ENCODE results near the gene KRT35. TPM values are rescaled to one million over a fixed set of nuclear protein-coding genes. Genes with fewer than 3 reads are reported as not detected.

KRT35 gene
- total and polyA plus RNA-seq, 2 experiments from 2014 or later, result not detected

DNA sequence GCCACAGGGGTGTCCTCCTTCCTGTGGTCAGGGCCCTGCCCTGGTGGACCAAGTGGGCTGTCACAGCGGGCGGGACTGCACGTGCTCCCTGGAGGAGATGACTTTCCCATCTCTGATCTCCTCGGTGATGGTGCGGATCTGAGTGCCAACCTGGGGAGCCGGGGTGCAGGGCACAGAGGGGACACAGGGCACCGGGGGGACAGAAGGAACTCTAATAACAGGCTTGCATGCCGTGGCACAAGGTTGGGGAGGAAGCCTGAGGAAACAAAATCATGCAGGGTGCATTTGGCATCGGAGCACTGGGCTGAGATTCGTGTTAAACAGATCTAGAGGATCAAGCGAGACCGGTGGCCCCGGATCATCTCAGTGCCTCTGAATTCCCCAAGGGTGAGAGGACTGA is 5.4 kb upstream of the KRT35 start:
- Mint-ChIP-seq H3K36me3 (ENCODE audit: low read depth) (no peaks in the 10 kb centered on the region), H3K27ac (no peak overlapping the region), H3K9me3 (no peaks in the 10 kb centered on the region), H3K4me3 (no peak overlapping the region), H3K4me1 (no peaks in the 10 kb centered on the region), H3K27me3 (ENCODE audit: insufficient read depth, low read depth, poor library complexity) (peaks cover 28% of the 10 kb centered on the region)
- H3K27ac ChIP-seq (ENCODE audit: low read depth), result no peak overlapping the region
- no peaks in the 10 kb centered on the region for H3K9me2 ChIP-seq (ENCODE audit: insufficient read depth)
- H3K27me3 ChIP-seq (ENCODE audit: insufficient read depth), result no peaks in the 10 kb centered on the region
- no peaks in the 10 kb centered on the region for H3F3A ChIP-seq (replicated peaks; ENCODE audit: low read depth)
- no peaks in the 10 kb centered on the region for H3K4me1 ChIP-seq (ENCODE audit: insufficient read depth)
- no peaks in the 10 kb centered on the region for H4K20me1 ChIP-seq (replicated peaks; ENCODE audit: insufficient read depth)
- DNase-seq (ENCODE audit: low spot score) (no peak), ATAC-seq (no peak)
- H2AFZ ChIP-seq, result no peak overlapping the region
- no peaks in the 10 kb centered on the region for H3K36me3 ChIP-seq (ENCODE audit: insufficient read depth)
- no peak for TF ChIP-seq STAT1 (IDR thresholded peaks at IDR 0.05; ENCODE audit: unreplicated experiment)
- TF ChIP-seq ZNF114 (CRISPR knock-in tag; IDR thresholded peaks at IDR 0.05), result no peak
- TF ChIP-seq, protein P1, sequence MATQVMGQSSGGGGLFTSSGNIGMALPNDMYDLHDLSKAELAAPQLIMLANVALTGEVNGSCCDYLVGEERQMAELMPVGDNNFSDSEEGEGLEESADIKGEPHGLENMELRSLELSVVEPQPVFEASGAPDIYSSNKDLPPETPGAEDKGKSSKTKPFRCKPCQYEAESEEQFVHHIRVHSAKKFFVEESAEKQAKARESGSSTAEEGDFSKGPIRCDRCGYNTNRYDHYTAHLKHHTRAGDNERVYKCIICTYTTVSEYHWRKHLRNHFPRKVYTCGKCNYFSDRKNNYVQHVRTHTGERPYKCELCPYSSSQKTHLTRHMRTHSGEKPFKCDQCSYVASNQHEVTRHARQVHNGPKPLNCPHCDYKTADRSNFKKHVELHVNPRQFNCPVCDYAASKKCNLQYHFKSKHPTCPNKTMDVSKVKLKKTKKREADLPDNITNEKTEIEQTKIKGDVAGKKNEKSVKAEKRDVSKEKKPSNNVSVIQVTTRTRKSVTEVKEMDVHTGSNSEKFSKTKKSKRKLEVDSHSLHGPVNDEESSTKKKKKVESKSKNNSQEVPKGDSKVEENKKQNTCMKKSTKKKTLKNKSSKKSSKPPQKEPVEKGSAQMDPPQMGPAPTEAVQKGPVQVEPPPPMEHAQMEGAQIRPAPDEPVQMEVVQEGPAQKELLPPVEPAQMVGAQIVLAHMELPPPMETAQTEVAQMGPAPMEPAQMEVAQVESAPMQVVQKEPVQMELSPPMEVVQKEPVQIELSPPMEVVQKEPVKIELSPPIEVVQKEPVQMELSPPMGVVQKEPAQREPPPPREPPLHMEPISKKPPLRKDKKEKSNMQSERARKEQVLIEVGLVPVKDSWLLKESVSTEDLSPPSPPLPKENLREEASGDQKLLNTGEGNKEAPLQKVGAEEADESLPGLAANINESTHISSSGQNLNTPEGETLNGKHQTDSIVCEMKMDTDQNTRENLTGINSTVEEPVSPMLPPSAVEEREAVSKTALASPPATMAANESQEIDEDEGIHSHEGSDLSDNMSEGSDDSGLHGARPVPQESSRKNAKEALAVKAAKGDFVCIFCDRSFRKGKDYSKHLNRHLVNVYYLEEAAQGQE (IDR thresholded peaks at IDR 0.05; ENCODE audit: unreplicated experiment), result no peak
- TF ChIP-seq, protein P2, sequence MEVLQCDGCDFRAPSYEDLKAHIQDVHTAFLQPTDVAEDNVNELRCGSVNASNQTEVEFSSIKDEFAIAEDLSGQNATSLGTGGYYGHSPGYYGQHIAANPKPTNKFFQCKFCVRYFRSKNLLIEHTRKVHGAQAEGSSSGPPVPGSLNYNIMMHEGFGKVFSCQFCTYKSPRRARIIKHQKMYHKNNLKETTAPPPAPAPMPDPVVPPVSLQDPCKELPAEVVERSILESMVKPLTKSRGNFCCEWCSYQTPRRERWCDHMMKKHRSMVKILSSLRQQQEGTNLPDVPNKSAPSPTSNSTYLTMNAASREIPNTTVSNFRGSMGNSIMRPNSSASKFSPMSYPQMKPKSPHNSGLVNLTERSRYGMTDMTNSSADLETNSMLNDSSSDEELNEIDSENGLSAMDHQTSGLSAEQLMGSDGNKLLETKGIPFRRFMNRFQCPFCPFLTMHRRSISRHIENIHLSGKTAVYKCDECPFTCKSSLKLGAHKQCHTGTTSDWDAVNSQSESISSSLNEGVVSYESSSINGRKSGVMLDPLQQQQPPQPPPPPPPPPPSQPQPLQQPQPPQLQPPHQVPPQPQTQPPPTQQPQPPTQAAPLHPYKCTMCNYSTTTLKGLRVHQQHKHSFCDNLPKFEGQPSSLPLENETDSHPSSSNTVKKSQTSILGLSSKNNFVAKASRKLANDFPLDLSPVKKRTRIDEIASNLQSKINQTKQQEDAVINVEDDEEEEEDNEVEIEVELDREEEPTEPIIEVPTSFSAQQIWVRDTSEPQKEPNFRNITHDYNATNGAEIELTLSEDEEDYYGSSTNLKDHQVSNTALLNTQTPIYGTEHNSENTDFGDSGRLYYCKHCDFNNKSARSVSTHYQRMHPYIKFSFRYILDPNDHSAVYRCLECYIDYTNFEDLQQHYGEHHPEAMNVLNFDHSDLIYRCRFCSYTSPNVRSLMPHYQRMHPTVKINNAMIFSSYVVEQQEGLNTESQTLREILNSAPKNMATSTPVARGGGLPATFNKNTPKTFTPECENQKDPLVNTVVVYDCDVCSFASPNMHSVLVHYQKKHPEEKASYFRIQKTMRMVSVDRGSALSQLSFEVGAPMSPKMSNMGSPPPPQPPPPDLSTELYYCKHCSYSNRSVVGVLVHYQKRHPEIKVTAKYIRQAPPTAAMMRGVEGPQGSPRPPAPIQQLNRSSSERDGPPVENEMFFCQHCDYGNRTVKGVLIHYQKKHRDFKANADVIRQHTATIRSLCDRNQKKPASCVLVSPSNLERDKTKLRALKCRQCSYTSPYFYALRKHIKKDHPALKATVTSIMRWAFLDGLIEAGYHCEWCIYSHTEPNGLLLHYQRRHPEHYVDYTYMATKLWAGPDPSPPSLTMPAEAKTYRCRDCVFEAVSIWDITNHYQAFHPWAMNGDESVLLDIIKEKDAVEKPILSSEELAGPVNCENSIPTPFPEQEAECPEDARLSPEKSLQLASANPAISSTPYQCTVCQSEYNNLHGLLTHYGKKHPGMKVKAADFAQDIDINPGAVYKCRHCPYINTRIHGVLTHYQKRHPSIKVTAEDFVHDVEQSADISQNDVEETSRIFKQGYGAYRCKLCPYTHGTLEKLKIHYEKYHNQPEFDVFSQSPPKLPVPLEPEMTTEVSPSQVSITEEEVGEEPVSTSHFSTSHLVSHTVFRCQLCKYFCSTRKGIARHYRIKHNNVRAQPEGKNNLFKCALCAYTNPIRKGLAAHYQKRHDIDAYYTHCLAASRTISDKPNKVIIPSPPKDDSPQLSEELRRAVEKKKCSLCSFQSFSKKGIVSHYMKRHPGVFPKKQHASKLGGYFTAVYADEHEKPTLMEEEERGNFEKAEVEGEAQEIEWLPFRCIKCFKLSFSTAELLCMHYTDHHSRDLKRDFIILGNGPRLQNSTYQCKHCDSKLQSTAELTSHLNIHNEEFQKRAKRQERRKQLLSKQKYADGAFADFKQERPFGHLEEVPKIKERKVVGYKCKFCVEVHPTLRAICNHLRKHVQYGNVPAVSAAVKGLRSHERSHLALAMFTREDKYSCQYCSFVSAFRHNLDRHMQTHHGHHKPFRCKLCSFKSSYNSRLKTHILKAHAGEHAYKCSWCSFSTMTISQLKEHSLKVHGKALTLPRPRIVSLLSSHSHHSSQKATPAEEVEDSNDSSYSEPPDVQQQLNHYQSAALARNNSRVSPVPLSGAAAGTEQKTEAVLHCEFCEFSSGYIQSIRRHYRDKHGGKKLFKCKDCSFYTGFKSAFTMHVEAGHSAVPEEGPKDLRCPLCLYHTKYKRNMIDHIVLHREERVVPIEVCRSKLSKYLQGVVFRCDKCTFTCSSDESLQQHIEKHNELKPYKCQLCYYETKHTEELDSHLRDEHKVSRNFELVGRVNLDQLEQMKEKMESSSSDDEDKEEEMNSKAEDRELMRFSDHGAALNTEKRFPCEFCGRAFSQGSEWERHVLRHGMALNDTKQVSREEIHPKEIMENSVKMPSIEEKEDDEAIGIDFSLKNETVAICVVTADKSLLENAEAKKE (CRISPR knock-in tag; IDR thresholded peaks at IDR 0.05), result no peak
- TF ChIP-seq EZH2 (IDR thresholded peaks at IDR 0.05; ENCODE audit: low read depth, unreplicated experiment), result no peak
- TF ChIP-seq POLR2AphosphoS5 (IDR thresholded peaks at IDR 0.05; ENCODE audit: low read depth), result no peak
- no peak for TF ChIP-seq EZH2phosphoT487 (IDR thresholded peaks at IDR 0.05; ENCODE audit: unreplicated experiment)
- no peak for TF ChIP-seq JUNB (IDR thresholded peaks at IDR 0.05; ENCODE audit: unreplicated experiment)
- TF ChIP-seq NANOG (IDR thresholded peaks at IDR 0.05; ENCODE audit: borderline replicate concordance), result no peak
- TF ChIP-seq, protein P3, sequence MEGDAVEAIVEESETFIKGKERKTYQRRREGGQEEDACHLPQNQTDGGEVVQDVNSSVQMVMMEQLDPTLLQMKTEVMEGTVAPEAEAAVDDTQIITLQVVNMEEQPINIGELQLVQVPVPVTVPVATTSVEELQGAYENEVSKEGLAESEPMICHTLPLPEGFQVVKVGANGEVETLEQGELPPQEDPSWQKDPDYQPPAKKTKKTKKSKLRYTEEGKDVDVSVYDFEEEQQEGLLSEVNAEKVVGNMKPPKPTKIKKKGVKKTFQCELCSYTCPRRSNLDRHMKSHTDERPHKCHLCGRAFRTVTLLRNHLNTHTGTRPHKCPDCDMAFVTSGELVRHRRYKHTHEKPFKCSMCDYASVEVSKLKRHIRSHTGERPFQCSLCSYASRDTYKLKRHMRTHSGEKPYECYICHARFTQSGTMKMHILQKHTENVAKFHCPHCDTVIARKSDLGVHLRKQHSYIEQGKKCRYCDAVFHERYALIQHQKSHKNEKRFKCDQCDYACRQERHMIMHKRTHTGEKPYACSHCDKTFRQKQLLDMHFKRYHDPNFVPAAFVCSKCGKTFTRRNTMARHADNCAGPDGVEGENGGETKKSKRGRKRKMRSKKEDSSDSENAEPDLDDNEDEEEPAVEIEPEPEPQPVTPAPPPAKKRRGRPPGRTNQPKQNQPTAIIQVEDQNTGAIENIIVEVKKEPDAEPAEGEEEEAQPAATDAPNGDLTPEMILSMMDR (conservative IDR thresholded peaks at IDR 0.05; ENCODE audit: low read depth in 2 of 2), result no peak
- TF ChIP-seq ZNF331 (CRISPR knock-in tag; IDR thresholded peaks at IDR 0.05; ENCODE audit: low read depth), result no peak
- TF ChIP-seq CREB1 (CRISPR knock-in tag; IDR thresholded peaks at IDR 0.05; ENCODE audit: low read depth), result no peak
- TF ChIP-seq, protein P4, sequence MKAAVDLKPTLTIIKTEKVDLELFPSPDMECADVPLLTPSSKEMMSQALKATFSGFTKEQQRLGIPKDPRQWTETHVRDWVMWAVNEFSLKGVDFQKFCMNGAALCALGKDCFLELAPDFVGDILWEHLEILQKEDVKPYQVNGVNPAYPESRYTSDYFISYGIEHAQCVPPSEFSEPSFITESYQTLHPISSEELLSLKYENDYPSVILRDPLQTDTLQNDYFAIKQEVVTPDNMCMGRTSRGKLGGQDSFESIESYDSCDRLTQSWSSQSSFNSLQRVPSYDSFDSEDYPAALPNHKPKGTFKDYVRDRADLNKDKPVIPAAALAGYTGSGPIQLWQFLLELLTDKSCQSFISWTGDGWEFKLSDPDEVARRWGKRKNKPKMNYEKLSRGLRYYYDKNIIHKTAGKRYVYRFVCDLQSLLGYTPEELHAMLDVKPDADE (IDR thresholded peaks at IDR 0.05), result no peak
- H3K79me2 ChIP-seq (replicated peaks; ENCODE audit: insufficient read depth), result no peaks in the 10 kb centered on the region
- H3K4me3 ChIP-seq, result no peak overlapping the region
- no peak overlapping the region for H3K4me2 ChIP-seq

Data from GM23338 (cell line).